GM12872 (cell line): ENCODE data around the gene SLC8A1.

Experiments used
- TF ChIP-seq, protein P1 (sequence below): IDR thresholded peaks from 3 replicates; pipeline ENCODE4 v1.5.1; 2011; ENCODE audit warnings: low read depth, mild to moderate bottlenecking, low read length, moderate library complexity; ENCODE audit not compliant: insufficient read depth

The SLC8A1 gene

DNA sequence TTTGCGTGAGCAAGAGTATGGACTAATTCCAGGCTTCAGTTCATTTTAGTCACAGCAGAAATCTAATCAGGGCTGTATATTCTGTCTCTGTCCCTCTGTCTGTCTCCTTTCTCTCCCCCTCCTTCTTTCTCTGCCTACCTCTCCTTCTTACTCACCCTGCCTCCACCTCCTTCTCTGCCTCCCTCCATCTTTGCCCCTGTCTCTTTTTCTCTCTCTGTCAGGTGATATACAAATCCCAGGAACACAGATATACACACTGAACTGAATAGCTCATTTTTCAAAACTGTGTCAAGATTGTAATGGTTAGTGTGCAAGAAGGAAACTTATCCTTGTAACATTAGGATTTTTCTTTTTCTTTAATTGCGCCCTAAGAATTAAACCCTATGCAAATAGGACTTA lies 32.5 kb downstream of the SLC8A1 start:
- TF ChIP-seq, protein P1, sequence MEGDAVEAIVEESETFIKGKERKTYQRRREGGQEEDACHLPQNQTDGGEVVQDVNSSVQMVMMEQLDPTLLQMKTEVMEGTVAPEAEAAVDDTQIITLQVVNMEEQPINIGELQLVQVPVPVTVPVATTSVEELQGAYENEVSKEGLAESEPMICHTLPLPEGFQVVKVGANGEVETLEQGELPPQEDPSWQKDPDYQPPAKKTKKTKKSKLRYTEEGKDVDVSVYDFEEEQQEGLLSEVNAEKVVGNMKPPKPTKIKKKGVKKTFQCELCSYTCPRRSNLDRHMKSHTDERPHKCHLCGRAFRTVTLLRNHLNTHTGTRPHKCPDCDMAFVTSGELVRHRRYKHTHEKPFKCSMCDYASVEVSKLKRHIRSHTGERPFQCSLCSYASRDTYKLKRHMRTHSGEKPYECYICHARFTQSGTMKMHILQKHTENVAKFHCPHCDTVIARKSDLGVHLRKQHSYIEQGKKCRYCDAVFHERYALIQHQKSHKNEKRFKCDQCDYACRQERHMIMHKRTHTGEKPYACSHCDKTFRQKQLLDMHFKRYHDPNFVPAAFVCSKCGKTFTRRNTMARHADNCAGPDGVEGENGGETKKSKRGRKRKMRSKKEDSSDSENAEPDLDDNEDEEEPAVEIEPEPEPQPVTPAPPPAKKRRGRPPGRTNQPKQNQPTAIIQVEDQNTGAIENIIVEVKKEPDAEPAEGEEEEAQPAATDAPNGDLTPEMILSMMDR = no peak

- TF ChIP-seq, protein P1 = no peak
Observed at GRCh38 chr2:40418614-40419363, 33.1 kb downstream of the SLC8A1 start.

DNA sequence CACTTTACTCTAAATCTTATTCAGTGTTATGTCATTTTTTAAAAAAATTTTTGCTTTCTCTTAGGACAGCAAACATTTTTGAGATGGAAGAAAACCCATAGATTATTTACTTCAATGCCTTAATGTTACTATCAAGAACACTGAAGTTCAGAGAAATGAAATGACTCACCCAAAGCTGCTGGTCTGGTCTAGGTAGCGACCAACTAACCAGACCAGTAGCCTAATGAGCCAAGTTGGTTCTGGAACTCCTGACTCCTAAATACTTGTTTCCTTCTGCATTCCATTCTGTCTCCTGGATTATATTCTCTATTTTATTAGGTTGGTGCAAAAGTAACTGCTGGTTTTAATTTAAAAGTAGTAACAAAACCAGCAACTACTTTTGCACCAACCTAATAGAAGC lies 35.4 kb downstream of the SLC8A1 start:
- TF ChIP-seq, protein P1 = no peak

DNA sequence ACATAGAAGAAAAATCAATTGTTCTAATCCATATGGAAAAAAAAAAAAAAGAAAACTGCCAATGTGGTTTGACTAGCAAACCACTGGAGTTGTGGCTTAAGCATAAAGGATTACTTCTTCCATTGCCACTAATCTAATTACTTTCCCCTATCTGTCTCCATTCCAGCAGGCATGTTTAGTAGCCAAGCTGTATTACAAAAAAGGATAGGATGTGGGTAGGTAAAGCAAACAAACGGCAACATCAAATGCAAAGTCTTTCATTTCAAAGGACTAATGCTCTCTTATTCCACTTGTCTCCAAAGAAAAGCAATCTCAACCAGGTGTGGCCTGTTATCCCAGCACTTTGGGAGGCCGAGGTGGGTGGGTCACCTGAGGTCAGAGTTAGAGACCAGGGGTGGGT lies 36.5 kb downstream of the SLC8A1 start:
- TF ChIP-seq, protein P1 = no peak

GRCh38 chr2:40412456-40412855 lies 39.4 kb downstream of the SLC8A1 start:
- TF ChIP-seq, protein P1 = no peak

DNA sequence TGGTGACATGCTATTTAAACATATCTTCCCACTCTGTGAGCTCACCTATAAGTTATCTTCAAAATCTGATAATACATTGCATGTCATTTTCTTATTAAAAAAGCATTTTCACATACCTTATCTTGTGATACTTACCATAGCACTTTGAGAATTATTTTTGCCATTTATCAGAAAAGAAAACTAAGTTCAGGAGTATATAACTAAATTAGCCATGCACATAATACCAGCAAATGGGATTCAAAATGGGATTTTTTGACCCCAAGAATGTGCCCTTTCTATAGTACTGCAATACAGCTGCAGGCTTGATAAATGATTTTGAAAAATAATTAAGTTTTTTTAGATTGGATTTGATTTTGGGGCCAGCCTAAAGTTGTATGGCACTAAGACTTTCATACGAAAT lies 41.2 kb downstream of the SLC8A1 start:
- TF ChIP-seq, protein P1 = no peak

DNA sequence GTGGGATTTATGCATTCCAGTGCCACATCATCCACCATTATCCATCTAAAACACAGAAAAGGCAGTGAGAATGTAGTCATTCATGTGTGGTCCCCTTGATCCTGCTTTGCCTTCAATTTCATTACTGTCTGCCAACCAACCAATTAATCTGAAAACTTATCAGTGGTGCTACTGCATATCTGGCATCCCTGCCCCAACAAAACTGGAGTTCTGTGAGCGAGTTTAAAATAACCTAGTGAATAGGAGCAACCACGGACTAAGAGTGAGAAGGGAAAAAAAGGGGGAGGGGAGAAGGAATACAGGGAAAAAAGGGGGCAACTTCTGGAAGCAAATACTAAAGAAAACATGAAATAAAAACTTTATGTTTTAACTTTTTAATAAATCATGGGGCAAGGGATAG lies 42.2 kb downstream of the SLC8A1 start:
- TF ChIP-seq, protein P1 = no peak
